Measurements from ENCODE around the gene DYRK1A.

DYRK1A gene

GRCh38 chr21:37365517-37366481 is 774 bp upstream of the DYRK1A start:
- peak; percentile 5 for ATAC-seq
- DNase-seq = peak; percentile 72

DNA sequence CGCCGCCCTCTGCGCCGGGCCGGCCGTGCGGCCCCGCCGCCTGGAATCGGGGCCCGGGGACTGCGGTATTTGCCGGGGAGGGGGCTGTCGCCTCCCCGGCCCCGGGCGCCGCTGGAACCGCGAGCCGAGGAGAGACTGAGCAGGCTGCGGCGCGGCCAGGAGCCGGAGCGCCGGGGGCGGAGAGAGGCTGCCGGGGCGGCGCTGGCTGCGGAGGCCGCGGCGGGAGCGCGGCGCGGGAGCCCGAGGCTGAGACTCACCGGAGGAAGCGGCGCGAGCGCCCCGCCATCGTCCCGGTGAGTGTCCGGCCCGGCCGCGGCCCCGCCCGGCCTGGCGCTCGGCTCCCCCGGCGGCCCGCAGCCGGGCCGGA is 746 bp downstream of the DYRK1A start:
- peak; percentile 33 for DNase-seq
- ATAC-seq = no peak

DNA sequence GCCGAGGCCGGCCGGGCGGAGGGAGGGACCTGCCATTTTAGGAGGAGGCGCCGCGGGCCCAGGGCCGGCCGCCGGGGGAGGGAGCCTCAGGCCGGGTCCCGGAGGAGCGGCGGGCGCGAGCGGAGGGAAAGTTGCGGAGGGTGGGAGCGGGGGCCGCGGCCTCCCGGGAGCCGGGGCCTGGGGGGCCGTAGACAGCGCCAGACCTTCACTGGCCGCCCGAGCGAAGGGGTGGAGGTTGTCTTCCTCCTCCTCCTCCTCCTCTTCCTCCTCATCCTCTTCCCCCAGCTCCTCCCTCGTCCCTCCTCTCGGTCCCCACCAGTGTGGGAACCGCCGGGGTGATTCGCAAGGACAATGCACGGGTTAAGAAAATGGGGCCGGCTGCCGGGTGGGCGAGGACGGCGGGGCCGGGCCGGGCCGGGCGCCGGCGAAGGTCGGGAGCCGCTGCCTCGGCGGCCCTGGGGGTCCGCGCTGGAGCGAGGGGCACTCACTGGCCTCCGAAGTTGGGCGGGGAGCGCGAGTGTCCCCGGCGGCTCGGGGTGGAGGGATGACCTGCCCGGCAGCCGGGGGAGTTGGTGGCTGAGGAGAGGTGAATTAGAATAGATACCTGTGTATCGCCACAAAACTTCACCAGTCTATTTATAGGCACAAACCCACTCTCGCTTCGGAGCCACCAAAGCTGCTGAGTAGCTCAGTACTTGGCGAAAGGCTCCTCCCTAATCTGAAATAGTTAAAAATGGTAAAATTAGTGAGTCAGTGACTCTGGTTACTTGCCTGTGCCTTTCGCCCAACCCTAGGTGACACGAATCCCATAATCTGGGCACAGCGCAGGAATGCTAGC is 1.3 kb downstream of the DYRK1A start:
- ATAC-seq (no peak), DNase-seq (peak; percentile 54)

- DNase-seq = no peak
- no peak for ATAC-seq
These were observed 2.1 kb downstream of the DYRK1A start for GRCh38 chr21:37368541-37369279.

DNA sequence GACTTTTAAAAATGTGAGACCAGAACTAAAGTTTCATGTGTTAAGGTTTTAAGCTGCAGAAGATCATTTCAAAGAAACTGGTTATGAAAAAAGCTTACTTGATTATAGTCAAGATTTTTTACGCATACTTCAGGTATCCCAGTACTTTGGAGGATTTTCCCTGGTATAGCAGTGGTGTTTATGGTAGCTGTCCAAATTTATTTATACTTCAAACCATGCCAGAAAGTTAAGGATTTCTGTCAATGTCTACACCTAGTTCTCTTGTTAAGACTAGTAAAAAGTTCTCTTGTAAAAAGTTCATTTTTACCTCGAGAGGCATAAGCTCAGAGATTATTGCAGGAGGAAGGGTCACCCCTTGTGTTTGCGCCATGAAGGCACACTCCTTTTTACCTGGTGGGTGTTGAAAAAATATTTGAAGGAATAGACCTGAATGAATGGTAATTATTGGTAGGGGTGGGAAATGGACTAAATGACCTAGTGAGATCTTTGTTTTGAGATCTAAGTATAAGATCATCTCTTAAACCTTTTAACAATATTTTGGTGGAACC is 2.8 kb downstream of the DYRK1A start:
- no peak for DNase-seq
- no peak for ATAC-seq

- ATAC-seq (peak; percentile 8), DNase-seq (no peak)
These were observed 3.8 kb downstream of the DYRK1A start for GRCh38 chr21:37370152-37371040.

- DNase-seq = no peak
- ATAC-seq = no peak
These were observed 4.4 kb downstream of the DYRK1A start for GRCh38 chr21:37371041-37371397.

DNA sequence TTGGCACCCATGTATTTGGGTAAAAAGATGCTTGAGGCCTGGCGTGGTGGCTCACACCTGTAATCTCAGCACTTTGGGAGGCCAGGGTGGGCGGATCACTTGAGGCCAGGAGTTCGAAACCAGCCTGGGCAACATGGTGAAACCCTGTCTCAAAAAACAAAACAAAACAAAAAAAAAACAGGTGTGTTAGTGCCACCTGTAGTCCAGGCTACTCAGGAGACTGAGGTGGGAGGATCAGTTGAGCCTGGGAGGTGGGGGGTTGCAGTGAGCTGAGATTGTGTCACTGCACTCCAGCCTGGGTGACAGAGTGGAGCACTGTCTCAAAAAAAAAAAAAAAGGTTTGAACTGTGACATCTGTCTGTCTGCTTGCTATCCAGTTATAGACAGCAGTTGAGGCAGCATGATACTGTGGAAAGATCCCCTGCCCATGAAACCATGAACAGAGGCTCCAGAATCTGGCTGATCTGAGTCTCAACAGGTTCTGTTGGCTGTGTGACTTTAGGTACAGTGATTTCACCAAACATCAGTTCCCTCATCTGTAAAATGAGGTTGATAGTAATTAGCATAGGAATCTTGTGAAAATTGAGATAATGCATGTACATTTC is 5.7 kb downstream of the DYRK1A start:
- ATAC-seq (no peak), DNase-seq (no peak)

GRCh38 chr21:37372951-37373350 is 6.4 kb downstream of the DYRK1A start:
- DNase-seq (no peak), ATAC-seq (no peak)

- ATAC-seq = no peak
- DNase-seq = no peak
These were observed 7.0 kb downstream of the DYRK1A start for GRCh38 chr21:37373539-37373938.

DNA sequence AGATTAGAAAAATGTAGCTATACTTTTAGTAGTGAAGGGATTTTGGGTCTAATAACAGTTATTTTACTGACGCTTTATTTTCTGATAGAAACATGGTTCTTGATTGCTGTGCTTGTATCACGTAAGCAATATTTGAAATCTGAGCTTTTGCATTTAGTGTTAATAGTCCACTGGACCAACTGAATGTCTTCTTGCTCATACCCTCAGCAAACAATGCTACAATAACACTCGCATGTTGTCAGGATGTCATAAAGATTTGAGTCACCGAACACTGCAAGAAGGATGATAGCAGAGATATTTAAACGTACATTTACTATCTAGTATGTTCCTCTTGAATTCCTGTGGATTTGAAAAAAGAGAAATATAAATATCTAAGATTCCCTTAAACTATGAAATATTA is 7.5 kb downstream of the DYRK1A start:
- ATAC-seq = no peak
- DNase-seq = no peak

DNA sequence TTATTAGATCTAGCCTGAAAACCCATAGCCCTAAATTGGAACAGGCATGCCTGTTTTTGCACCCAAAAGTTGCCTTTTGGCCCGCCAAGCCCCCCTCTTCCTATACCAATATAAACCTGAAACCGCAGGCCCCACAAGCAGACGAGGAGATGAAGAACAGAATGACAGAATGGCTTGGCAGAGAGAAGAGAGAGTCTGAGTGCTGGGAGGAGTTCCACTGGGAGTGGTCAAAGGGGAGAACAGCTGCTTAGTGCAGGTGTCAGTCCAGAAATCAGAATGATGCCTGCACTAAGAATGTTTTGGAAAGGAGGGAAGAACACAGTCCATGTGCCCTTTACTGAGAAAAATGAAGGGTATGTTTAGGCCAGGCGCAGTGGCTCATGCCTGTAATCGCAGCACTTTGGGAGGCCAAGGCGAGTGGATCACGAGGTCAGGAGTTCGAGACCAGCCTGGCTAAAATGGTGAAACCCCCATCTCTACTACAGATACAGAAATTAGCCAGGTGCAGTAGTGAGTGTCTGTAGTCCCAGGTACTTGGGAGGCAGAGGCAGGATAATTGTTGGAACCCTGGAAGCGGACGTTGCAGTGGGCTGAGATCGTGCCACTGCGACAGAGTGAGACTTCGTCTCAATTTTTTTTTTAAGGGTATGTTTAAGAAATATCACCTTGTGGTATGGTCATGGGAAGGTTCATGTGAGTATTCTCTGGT is 9.4 kb downstream of the DYRK1A start:
- DNase-seq = no peak
- no peak for ATAC-seq

GRCh38 chr21:37378700-37379139 is 12.1 kb downstream of the DYRK1A start:
- no peak for ATAC-seq
- no peak for DNase-seq

DNA sequence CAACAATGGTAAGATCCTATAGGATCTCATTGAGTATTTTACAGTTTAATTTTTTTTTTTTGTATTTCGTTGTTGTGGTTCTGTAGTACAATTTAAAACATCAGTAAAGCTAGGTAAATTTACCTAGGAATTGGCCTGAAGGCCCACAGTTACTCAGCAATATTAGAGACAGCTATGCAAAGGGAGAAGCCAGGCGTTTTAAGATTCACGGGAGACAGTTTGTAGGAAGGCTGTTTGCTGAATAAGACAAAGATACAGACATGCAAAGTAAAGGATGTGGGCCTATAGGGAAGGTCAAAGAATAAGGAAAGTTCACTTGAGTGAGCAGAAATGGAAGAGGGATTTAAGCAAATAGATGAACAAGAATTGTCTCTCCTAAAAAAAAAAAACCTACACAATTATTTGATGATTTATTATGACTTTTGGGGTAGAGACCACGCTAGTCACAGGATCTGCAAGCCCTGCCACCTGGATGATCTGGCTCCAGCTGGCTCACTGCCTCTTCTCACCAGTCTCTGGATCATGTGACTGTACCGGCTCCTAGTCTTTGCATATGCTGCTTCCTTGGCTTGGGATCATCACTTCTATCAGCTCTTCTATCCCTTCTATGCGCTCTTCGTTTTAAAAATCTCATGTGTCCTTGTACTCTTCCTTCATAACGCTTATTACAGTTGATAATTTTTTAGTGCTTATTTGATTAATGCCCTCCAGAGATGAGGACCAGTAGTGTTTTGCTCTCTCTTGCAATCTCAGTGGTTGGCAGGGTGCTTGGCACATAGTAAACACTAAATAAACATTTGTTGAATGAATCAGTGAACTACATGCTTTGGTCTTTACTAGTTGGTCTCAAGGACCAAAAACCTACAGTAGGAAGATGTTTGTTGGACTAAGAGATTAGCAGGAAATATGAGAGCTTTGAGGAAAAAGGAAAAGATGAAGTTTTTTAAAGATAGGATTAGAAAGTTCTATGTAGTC is 14.1 kb downstream of the DYRK1A start:
- DNase-seq = no peak
- no peak for ATAC-seq

DNA sequence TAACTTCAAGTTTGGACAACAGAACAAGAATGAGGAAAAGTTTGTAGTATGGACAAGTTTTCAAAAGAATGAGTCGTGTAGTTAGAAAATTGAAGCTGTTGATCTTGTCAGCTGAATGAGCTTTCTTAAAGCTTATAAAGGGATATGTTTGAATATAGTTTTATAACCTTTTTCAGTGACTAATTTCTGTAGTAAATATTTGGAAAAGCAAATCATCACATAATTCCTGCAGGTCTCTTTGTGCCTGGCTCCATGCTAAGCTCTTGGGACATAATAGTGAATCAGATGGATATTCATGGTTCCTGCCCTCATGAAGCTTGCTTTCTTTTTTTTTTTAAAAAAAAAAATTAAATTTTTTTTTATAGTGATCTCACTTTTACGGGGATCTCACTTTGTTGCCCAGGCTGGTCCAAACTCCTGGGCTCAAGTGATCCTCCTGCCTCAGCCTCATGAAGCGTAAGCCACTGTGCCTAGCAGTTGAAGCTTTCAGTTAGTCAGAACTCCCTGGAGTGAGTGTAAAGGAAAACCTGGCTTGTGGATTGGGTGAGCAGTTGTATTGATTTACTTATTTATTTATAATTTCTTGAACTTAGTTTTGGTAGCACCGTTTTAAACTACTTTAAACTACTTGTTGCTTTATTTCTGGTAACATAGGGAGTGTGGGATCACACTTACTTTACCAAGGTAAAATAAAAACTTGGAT is 15.5 kb downstream of the DYRK1A start:
- no peak for DNase-seq
- ATAC-seq = no peak

- no peak for ATAC-seq
- no peak for DNase-seq
These were observed 16.5 kb downstream of the DYRK1A start for GRCh38 chr21:37383086-37383485.

DNA sequence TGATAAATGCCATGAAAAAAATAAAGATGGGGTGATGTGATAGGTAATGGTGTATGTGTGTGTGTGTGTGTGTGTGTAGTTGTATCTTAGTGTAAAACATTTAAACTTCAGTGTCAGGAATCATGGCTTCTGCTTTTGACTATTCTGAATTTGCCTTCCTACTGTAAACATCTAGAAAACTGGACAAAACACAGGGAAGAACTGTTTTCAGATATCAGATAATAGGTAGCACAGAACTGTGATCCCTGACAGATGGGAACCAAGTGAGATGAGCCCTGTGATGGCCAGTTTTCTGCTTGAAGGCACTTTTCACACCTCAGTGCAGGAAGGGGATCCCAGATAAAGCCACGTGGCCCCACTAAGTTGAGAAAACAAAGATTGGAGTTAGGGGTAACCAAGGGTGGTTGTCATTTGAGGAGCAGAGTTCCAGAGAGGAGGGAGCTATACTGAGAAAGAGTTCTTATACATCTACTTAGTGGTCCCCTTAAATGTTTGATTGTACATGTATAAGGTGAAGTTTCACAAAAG is 17.3 kb downstream of the DYRK1A start:
- ATAC-seq = no peak
- DNase-seq = no peak

DNA sequence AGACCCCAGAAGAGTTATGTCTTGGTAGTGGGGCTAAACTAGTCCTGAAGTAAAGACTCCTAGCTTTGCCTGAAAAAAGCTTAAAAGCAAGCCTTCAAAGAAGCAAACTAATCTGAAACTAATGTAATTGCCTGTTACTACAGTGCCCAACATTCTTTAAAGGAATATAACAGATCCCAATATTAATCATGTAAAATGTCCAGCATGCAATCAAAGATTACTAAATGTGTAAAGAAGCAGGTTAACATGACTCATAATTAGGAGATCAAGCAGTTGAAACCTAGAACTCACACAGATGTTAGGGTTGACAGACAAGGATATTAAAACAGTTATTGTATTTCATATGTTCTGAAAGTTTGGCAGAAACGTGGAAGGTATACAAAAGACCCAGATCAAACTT is 17.8 kb downstream of the DYRK1A start:
- ATAC-seq = no peak
- no peak for DNase-seq
